DND-41 (cell line): ENCODE measurements around the gene HSPBP1.

Experiments
- EZH2 ChIP-seq: IDR thresholded peaks from 3 replicates; pipeline ENCODE4 v1.6.1; 2012; ENCODE audit warnings: borderline replicate concordance, low read depth, mild to moderate bottlenecking, moderate library complexity, low read length, inconsistent platforms; ENCODE audit not compliant: severe bottlenecking
- TF ChIP-seq, protein P1 (sequence below): IDR thresholded peaks from 2 replicates; pipeline ENCODE4 v1.5.1; 2012; ENCODE audit warnings: borderline replicate concordance, low read length, moderate library complexity, mild to moderate bottlenecking; ENCODE audit not compliant: poor library complexity, severe bottlenecking; ENCODE audit errors: extremely low read depth

DNA sequence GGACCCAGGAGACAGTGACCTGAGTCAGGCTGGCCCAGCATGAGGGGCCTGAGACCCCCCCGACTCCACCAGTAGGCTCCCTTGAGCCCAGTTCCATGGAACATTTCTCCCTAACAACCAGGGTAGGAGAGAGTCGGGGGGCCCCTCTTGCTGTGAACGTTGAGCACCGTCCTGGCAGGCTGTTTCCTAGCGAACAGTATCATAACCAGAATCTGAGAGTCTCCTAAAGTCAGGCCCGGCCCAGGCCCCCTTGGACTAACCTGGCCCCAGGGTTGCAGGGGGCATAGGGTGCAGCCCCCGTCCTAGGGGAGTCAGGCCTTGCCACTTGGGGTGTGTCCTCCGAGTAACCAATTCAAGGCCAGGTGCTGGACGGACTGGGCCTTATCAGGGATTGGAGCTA is 31.5 kb upstream of the HSPBP1 start:
- TF ChIP-seq, protein P1, sequence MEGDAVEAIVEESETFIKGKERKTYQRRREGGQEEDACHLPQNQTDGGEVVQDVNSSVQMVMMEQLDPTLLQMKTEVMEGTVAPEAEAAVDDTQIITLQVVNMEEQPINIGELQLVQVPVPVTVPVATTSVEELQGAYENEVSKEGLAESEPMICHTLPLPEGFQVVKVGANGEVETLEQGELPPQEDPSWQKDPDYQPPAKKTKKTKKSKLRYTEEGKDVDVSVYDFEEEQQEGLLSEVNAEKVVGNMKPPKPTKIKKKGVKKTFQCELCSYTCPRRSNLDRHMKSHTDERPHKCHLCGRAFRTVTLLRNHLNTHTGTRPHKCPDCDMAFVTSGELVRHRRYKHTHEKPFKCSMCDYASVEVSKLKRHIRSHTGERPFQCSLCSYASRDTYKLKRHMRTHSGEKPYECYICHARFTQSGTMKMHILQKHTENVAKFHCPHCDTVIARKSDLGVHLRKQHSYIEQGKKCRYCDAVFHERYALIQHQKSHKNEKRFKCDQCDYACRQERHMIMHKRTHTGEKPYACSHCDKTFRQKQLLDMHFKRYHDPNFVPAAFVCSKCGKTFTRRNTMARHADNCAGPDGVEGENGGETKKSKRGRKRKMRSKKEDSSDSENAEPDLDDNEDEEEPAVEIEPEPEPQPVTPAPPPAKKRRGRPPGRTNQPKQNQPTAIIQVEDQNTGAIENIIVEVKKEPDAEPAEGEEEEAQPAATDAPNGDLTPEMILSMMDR: no peak
- no peak for TF ChIP-seq EZH2
